Lower leg skin (tissue), 3 donors: Measurements from ENCODE around the gene FCHO2.
"Not testable (repeated sequence)": the region's sequence is repeated elsewhere in the genome, so short reads cannot be mapped to it uniquely, and the experiment has no call there.

Experiments
- CTCF ChIP-seq, 3 donors: fragments of 450-650 bp; IDR thresholded peaks; one replicate each; pipeline ENCODE4 v1.5.1; 2016; ENCODE audit warnings: antibody characterized with exemption in 3 of 3, mild to moderate bottlenecking in 3 of 3, moderate library complexity in 2 of 3
- POLR2A ChIP-seq, 2 donors: fragments of 450-650 bp; IDR thresholded peaks; one replicate each; pipeline ENCODE4 v1.6.1; 2016 to 2017; ENCODE audit warnings: antibody characterized with exemption in 2 of 2, mild to moderate bottlenecking in 1 of 2, moderate library complexity in 1 of 2

GRCh38 chr5:73011612-73012011 is 55.8 kb downstream of the FCHO2 start:
- not testable (repeated sequence) for TF ChIP-seq CTCF, POLR2A (IDR thresholded peaks at IDR 0.05)
